Retinal pigment epithelial cell (primary cell): Measurements from ENCODE around the gene ZFPL1.
A peak's percentile ranks its signal among the peaks of the same experiment; 100 is the strongest.

Experiments used
- DNase-seq: peaks from one replicate; pipeline ENCODE4 v3.0.0-alpha.2; 2010; ENCODE audit warnings: low read depth
- H3K4me3 ChIP-seq: 2 replicates; pipeline ENCODE4 v1.5.1; 2011; ENCODE audit warnings: mild to moderate bottlenecking, low read length, control low read depth, moderate library complexity
- CTCF ChIP-seq: conservative IDR thresholded peaks from 2 replicates; pipeline ENCODE4 v1.5.1; 2011; ENCODE audit warnings: low read depth, low read length, control low read depth, inconsistent platforms

Gene ZFPL1

GRCh38 chr11:65059959-65060824 is 23.8 kb upstream of the ZFPL1 start:
- TF ChIP-seq CTCF, result no peak
- no peak for DNase-seq
- no peak overlapping the region for H3K4me3 ChIP-seq

GRCh38 chr11:65060913-65061408 is 23.1 kb upstream of the ZFPL1 start:
- peak; percentile 42 for TF ChIP-seq CTCF
- no peak overlapping the region for H3K4me3 ChIP-seq
- DNase-seq, result no peak

- H3K4me3 ChIP-seq, result no peak overlapping the region
- TF ChIP-seq CTCF, result no peak
- DNase-seq, result no peak
Measured at GRCh38 chr11:65063532-65063931, 20.5 kb upstream of the ZFPL1 start.

GRCh38 chr11:65064847-65065240 is 19.2 kb upstream of the ZFPL1 start:
- H3K4me3 ChIP-seq, result no peak overlapping the region
- DNase-seq, result no peak
- TF ChIP-seq CTCF, result no peak

- no peak for DNase-seq
- H3K4me3 ChIP-seq, result no peak overlapping the region
- TF ChIP-seq CTCF, result no peak
Measured at GRCh38 chr11:65065851-65066250, 18.2 kb upstream of the ZFPL1 start.

- no peak for TF ChIP-seq CTCF
Measured at GRCh38 chr11:65066315-65066714, 17.7 kb upstream of the ZFPL1 start.

GRCh38 chr11:65066805-65067291 is 17.2 kb upstream of the ZFPL1 start:
- no peak for TF ChIP-seq CTCF
- no peak overlapping the region for H3K4me3 ChIP-seq
- no peak for DNase-seq

More at GRCh38 chr11:65066315-65066714, 17.7 kb upstream of the ZFPL1 start:
- DNase-seq, result no peak
- no peak overlapping the region for H3K4me3 ChIP-seq
